ENCODE data around the gene TRANK1.

- no peak for TF ChIP-seq CTCF (IDR thresholded peaks at IDR 0.05)
- no peak for TF ChIP-seq POLR2A (IDR thresholded peaks at IDR 0.05)
These were observed 154.1 kb downstream of the TRANK1 start for GRCh38 chr3:36790765-36791164.
